A549 treated with Mapracorat at 1 μM for 4 hours (cell line): ENCODE measurements around the gene NECAP2. TPM values are rescaled to one million over a fixed set of nuclear protein-coding genes. Genes with fewer than 3 reads are reported as not detected.

Source experiments
- total RNA-seq: library from RNA; stranded (reverse); fragments of 200-300 nt; extraction: Qiagen RNA extraction; gene quantifications from 5 replicates; pipeline ENCODE4 v1.2.3, GENCODE V29; 2022

The NECAP2 gene
- total RNA-seq = 39.0 to 44.2 TPM (median 40.0 TPM) in 5 replicates

GRCh38 chr1:16440470-16441281 lies at the start of gene NECAP2:
TSS of gene NECAP2 (plus strand) at chr1:16440724. CDS start at chr1:16440762, 38 bp downstream.

GRCh38 chr1:16436946-16437474 lies 3.5 kb upstream of the NECAP2 start, which contains the start of gene SPATA21:
TSS of gene SPATA21 (minus strand) at chr1:16437424. CDS start at chr1:16431371, 6,053 bp downstream.

Other genes with a start within 250 kb of the NECAP2 start
- gene ARHGEF19, start 228.1 kb upstream of the NECAP2 start, total RNA-seq = 5.3 to 6.6 TPM (median 6.2 TPM) in 5 replicates
- 2.5 to 4.5 TPM (median 3.2 TPM) in 5 replicates for gene CPLANE2, start 203.5 kb upstream of the NECAP2 start, total RNA-seq
- gene FBXO42, start 88.2 kb upstream of the NECAP2 start, total RNA-seq = 7.6 to 9.9 TPM (median 9.3 TPM) in 5 replicates
- 75.9 to 96.3 TPM (median 87.8 TPM) in 5 replicates for gene SZRD1, start 73.5 kb upstream of the NECAP2 start, total RNA-seq
- gene SPATA21, start 3.3 kb upstream of the NECAP2 start, total RNA-seq = 0.07 to 0.22 TPM in 2 of 5 replicates, not detected in the others
- not detected in 5 replicates for gene RNU1-1, start 73.6 kb downstream of the NECAP2 start, total RNA-seq
- gene NBPF1, start 172.8 kb downstream of the NECAP2 start, total RNA-seq = 15.7 to 22.5 TPM (median 20.8 TPM) in 5 replicates
- gene RNU1-3, start 226.2 kb downstream of the NECAP2 start, total RNA-seq = not detected in 5 replicates